Measurements from ENCODE around the gene COL13A1. TPM values are rescaled to one million over a fixed set of nuclear protein-coding genes. Genes with fewer than 3 reads are reported as not detected.

COL13A1 gene
- total and polyA plus RNA-seq, 2 donors (not counting 1 experiment from before 2014, with no cell fraction given), result 5.7 to 7.4 TPM

DNA sequence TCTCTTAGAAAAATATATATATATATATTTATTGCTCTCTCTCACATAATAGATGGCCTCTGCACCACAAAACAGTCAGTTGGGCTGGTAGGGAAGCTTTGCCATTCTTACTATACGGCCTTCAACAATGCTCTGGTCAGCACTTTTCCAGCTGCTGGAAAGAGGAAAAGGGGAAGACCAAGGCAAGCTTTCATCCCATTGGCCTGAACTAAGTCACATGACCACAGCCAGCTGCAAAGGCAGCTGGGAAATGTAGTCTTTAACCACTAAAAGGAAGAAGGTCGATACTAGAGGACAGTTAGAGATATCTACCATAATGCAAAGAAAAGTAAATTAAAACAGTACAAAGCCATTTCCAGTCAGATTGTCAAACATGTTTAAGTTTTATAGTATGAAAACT is 192.6 kb downstream of the COL13A1 start:
- no peaks in the 10 kb centered on the region for H3K27me3 ChIP-seq (ENCODE audit: control insufficient read depth, insufficient read depth, low read length)
- peak; percentile 36 to 64 for DNase-seq (ENCODE audit: low read depth in 2 of 2)
- TF ChIP-seq, protein P1, sequence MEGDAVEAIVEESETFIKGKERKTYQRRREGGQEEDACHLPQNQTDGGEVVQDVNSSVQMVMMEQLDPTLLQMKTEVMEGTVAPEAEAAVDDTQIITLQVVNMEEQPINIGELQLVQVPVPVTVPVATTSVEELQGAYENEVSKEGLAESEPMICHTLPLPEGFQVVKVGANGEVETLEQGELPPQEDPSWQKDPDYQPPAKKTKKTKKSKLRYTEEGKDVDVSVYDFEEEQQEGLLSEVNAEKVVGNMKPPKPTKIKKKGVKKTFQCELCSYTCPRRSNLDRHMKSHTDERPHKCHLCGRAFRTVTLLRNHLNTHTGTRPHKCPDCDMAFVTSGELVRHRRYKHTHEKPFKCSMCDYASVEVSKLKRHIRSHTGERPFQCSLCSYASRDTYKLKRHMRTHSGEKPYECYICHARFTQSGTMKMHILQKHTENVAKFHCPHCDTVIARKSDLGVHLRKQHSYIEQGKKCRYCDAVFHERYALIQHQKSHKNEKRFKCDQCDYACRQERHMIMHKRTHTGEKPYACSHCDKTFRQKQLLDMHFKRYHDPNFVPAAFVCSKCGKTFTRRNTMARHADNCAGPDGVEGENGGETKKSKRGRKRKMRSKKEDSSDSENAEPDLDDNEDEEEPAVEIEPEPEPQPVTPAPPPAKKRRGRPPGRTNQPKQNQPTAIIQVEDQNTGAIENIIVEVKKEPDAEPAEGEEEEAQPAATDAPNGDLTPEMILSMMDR (conservative IDR thresholded peaks at IDR 0.05 in 1 of 2, IDR thresholded peaks at IDR 0.05 in 1 of 2; ENCODE audit: low read depth in 1 of 2, low read length in 2 of 2), result no peak
- no peak for TF ChIP-seq EZH2 (IDR thresholded peaks at IDR 0.05; ENCODE audit: low read length, missing control alignments)

DNA sequence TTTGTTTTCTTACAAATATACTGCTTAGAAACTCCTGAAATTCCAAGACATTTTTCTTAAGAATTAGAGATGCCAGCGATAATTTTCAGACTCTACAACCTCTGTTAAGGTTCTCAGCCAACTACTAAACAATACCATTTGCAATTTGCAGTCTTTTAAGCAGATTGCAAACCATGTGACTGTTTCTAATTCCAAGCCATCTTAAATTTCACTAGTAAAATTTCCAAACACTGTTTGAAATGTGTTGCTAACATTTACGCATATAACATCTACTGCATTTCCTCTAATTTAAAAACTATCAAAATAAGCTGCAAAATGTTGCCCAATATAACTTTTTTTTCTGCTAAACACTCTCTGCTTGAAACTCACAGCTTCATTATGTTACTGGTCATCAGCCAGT is 194.9 kb downstream of the COL13A1 start:
- Histone ChIP-seq H3K79me2 (ENCODE audit: control insufficient read depth, insufficient read depth, low read length) (no peaks in the 10 kb centered on the region), H3K9me3 (ENCODE audit: control insufficient read depth, insufficient read depth, low read depth, low read length) (no peaks in the 10 kb centered on the region), H3K4me3 (replicated peaks in 1 of 4; ENCODE audit: control extremely low read depth in 1 of 4, insufficient read depth in 1 of 4, low read depth in 3 of 4, low read length in 4 of 4) (no peak overlapping the region), H3K36me3 (ENCODE audit: control insufficient read depth, insufficient read depth, low read length) (no peaks in the 10 kb centered on the region), H3K9ac (ENCODE audit: insufficient read depth, low read length) (no peak overlapping the region), H2AFZ (ENCODE audit: low read length) (no peak overlapping the region), H3K4me2 (ENCODE audit: extremely low read depth, insufficient read depth, low read length) (no peak overlapping the region), H3K27ac (ENCODE audit: insufficient read depth, low read length) (no peak overlapping the region), H3K4me1 (ENCODE audit: control insufficient read depth, extremely low read depth, insufficient read depth, low read length) (no peaks in the 10 kb centered on the region), H4K20me1 (ENCODE audit: control insufficient read depth, extremely low read depth, insufficient read depth, low read length) (no peaks in the 10 kb centered on the region), H3K27me3 (ENCODE audit: control insufficient read depth, insufficient read depth, low read length) (peaks cover 4% of the 10 kb centered on the region)
- no peak for TF ChIP-seq EZH2 (IDR thresholded peaks at IDR 0.05; ENCODE audit: low read length, missing control alignments)
- TF ChIP-seq, protein P1 (conservative IDR thresholded peaks at IDR 0.05 in 1 of 2, IDR thresholded peaks at IDR 0.05 in 1 of 2; ENCODE audit: low read depth in 1 of 2, low read length in 2 of 2), result no peak
- no peak for DNase-seq (ENCODE audit: low read depth in 2 of 2)

More for the DNA sequence above, 192.6 kb downstream of the COL13A1 start:
- no peak overlapping the region for H3K4me3 ChIP-seq (replicated peaks in 1 of 4; ENCODE audit: control extremely low read depth in 1 of 4, insufficient read depth in 1 of 4, low read depth in 3 of 4, low read length in 4 of 4)
- no peaks in the 10 kb centered on the region for H3K36me3 ChIP-seq (ENCODE audit: control insufficient read depth, insufficient read depth, low read length)
- no peak overlapping the region for H3K9ac ChIP-seq (ENCODE audit: insufficient read depth, low read length)
- no peaks in the 10 kb centered on the region for H3K4me1 ChIP-seq (ENCODE audit: control insufficient read depth, extremely low read depth, insufficient read depth, low read length)
- H2AFZ ChIP-seq (ENCODE audit: low read length), result no peak overlapping the region
- H4K20me1 ChIP-seq (ENCODE audit: control insufficient read depth, extremely low read depth, insufficient read depth, low read length), result no peaks in the 10 kb centered on the region
- H3K27ac ChIP-seq (ENCODE audit: insufficient read depth, low read length), result no peak overlapping the region
- no peak overlapping the region for H3K4me2 ChIP-seq (ENCODE audit: extremely low read depth, insufficient read depth, low read length)
- no peaks in the 10 kb centered on the region for H3K9me3 ChIP-seq (ENCODE audit: control insufficient read depth, insufficient read depth, low read depth, low read length)
- H3K79me2 ChIP-seq (ENCODE audit: control insufficient read depth, insufficient read depth, low read length), result no peaks in the 10 kb centered on the region

DNA sequence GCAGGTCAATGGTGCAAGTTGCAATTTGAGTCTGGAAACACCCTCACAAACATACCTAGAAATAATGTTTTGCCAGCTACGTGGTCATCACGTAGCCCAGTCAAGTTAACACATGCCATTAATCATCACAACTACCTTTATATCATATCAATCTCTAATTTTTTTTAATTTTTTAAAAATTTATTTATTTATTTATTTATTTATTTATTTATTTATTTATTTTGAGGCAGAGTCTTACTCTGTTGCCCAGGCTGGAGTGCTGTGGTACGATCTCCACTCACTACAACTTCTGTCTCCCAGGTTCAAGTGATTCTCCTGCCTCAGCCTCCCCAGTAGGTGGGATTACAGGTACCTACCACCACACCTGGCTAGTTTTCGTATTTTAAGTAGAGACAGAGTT is 198.6 kb downstream of the COL13A1 start:
- no peak for TF ChIP-seq EZH2 (IDR thresholded peaks at IDR 0.05; ENCODE audit: low read length, missing control alignments)
- TF ChIP-seq, protein P1 (conservative IDR thresholded peaks at IDR 0.05 in 1 of 2, IDR thresholded peaks at IDR 0.05 in 1 of 2; ENCODE audit: low read depth in 1 of 2, low read length in 2 of 2), result no peak
- Histone ChIP-seq H3K36me3 (ENCODE audit: control insufficient read depth, insufficient read depth, low read length) (no peaks in the 10 kb centered on the region), H3K79me2 (ENCODE audit: control insufficient read depth, insufficient read depth, low read length) (no peaks in the 10 kb centered on the region), H4K20me1 (ENCODE audit: control insufficient read depth, extremely low read depth, insufficient read depth, low read length) (no peaks in the 10 kb centered on the region), H3K27ac (ENCODE audit: insufficient read depth, low read length) (no peak overlapping the region), H3K4me1 (ENCODE audit: control insufficient read depth, extremely low read depth, insufficient read depth, low read length) (no peaks in the 10 kb centered on the region), H2AFZ (ENCODE audit: low read length) (no peak overlapping the region), H3K4me3 (replicated peaks in 1 of 4; ENCODE audit: control extremely low read depth in 1 of 4, insufficient read depth in 1 of 4, low read depth in 3 of 4, low read length in 4 of 4) (no peak overlapping the region), H3K9me3 (ENCODE audit: control insufficient read depth, insufficient read depth, low read depth, low read length) (no peaks in the 10 kb centered on the region), H3K4me2 (ENCODE audit: extremely low read depth, insufficient read depth, low read length) (no peak overlapping the region), H3K27me3 (ENCODE audit: control insufficient read depth, insufficient read depth, low read length) (peaks cover 5% of the 10 kb centered on the region), H3K9ac (ENCODE audit: insufficient read depth, low read length) (no peak overlapping the region)
- no peak for DNase-seq (ENCODE audit: low read depth in 2 of 2)
